ENCODE measurements around the gene PCK2. TPM values are rescaled to one million over a fixed set of nuclear protein-coding genes. Genes with fewer than 3 reads are reported as not detected.

Gene PCK2
- total and polyA plus RNA-seq, 2 of the 13 experiments (the other 11 are each of a cell fraction or from before 2014, with no cell fraction given): 129 to 272 TPM

- TF ChIP-seq ZBTB40 (IDR thresholded peaks at IDR 0.05): no peak
- TF ChIP-seq ZBTB40 (CRISPR knock-in tag; IDR thresholded peaks at IDR 0.05): no peak
- peak; percentile 88; the same call in 1 of the 2 replicates for TF ChIP-seq THAP7 (CRISPR knock-in tag; IDR thresholded peaks at IDR 0.05)
- TF ChIP-seq ZBTB7A (CRISPR knock-in tag; IDR thresholded peaks at IDR 0.05): no peak
- no peak for TF ChIP-seq SP2 (CRISPR knock-in tag; IDR thresholded peaks at IDR 0.05)
- peak; percentile 87 for TF ChIP-seq CBX1 (IDR thresholded peaks at IDR 0.05; ENCODE audit: low read depth)
- TF ChIP-seq HDAC2 (CRISPR knock-in tag; IDR thresholded peaks at IDR 0.05): 0 out of 2 replicates have a peak, but pooled peaks have one; percentile 95
- 0 out of 2 replicates have a peak, but pooled peaks have one; percentile 23 for TF ChIP-seq HNF4G (IDR thresholded peaks at IDR 0.05; ENCODE audit: borderline replicate concordance, low read depth, low read length)
- peak; percentile 91 for TF ChIP-seq HNF4G (CRISPR knock-in tag; IDR thresholded peaks at IDR 0.05; ENCODE audit: borderline replicate concordance, low read depth)
- peak; percentile 99 for TF ChIP-seq POGK (CRISPR knock-in tag; conservative IDR thresholded peaks at IDR 0.05)
- TF ChIP-seq MEIS1 (CRISPR knock-in tag; IDR thresholded peaks at IDR 0.05; ENCODE audit: borderline replicate concordance): peak; percentile 96
- TF ChIP-seq SRSF9 (IDR thresholded peaks at IDR 0.05; ENCODE audit: borderline replicate concordance, insufficient read depth, low read depth, low read length, poor library complexity, severe bottlenecking): no peak
- peak; percentile 74 for TF ChIP-seq ZSCAN5A (CRISPR knock-in tag; IDR thresholded peaks at IDR 0.05; ENCODE audit: borderline replicate concordance)
- TF ChIP-seq KLF6 (CRISPR knock-in tag; IDR thresholded peaks at IDR 0.05): peak; percentile 98
- TF ChIP-seq KAT7 (CRISPR knock-in tag; IDR thresholded peaks at IDR 0.05; ENCODE audit: borderline replicate concordance): no peak; the same call in 1 of the 2 replicates
Measured at GRCh38 chr14:24141097-24141880, 47.2 kb downstream of the PCK2 start, which contains the start of gene EMC9 (continued).
